GM12878 (cell line): ENCODE measurements around the gene ADAM11. TPM values are rescaled to one million over a fixed set of nuclear protein-coding genes. Genes with fewer than 3 reads are reported as not detected.
"Not testable (repeated sequence)": the region's sequence is repeated elsewhere in the genome, so short reads cannot be mapped to it uniquely, and the experiment has no call there.

Experiments
- ATAC-seq: fragments of 200-7000 bp; cut with Tn5 transposase; 3 replicates; pipeline ENCODE4 v1.9.1; 2020; ENCODE audit warnings: mild to moderate bottlenecking, moderate library complexity
- BruUV-seq: library from RNA; stranded (reverse); fragments of 400-500 nt; replicated peaks from 2 replicates; lab custom pipeline; 2021; lab: Mats Ljungman, UMichigan
- CTCF ChIA-PET: fragments of 300-600 bp; sonication (Branson Sonifier 250); formaldehyde crosslinking; extraction: SDS; loops from one replicate; lab custom pipeline; 2021; ENCODE audit warnings: inconsistent platforms; lab: Yijun Ruan, JAX
- POLR2A ChIA-PET: fragments of 350-600 bp; formaldehyde crosslinking; extraction: SDS; loops from one replicate; lab custom pipeline; 2021; ENCODE audit warnings: inconsistent platforms; lab: Charles Lee
- RAD21 ChIA-PET: fragments of 300-600 bp; sonication (Branson Sonifier 250); formaldehyde crosslinking; loops from one replicate; lab custom pipeline; 2023; ENCODE audit warnings: antibody characterized with exemption; ENCODE audit not compliant: unreplicated experiment; lab: Charles Lee
- SMC1A ChIA-PET: fragments of 300-600 bp; sonication (Branson Sonifier 250); formaldehyde crosslinking; loops from one replicate; lab custom pipeline; 2023; ENCODE audit not compliant: unreplicated experiment, uncharacterized antibody; lab: Charles Lee
- DNase-seq: peaks from one replicate; pipeline ENCODE4 v3.0.0-alpha.2; 2011; ENCODE audit warnings: low read depth, low spot score
- FAIRE-seq: peaks from 3 replicates; lab custom pipeline; 2011; peaks lifted over from hg19 to GRCh38; lab: Jason Lieb, UNC
- H2AFZ ChIP-seq: 2 replicates; pipeline ENCODE4 v1.6.0; 2011; ENCODE audit warnings: low read depth, low read length, control low read depth; ENCODE audit not compliant: control insufficient read depth
- H3K27ac ChIP-seq: 2 replicates; pipeline ENCODE4 v1.5.1; 2011; ENCODE audit warnings: control low read depth; ENCODE audit not compliant: control insufficient read depth, insufficient read depth
- H3K27me3 ChIP-seq, 2 experiments: replicated peaks in 1 of 2; 2 replicates each; pipeline versions ENCODE4 v1.6.0 to v1.6.1; 2011; ENCODE audit warnings: low read length in 1 of 2; ENCODE audit not compliant: control insufficient read depth in 2 of 2, insufficient read depth in 2 of 2
- H3K36me3 ChIP-seq, 2 experiments: 2 replicates each; pipeline ENCODE4 v1.5.1; 2011; ENCODE audit warnings: low read length in 1 of 2; ENCODE audit not compliant: control insufficient read depth in 2 of 2, insufficient read depth in 2 of 2
- H3K4me1 ChIP-seq: 2 replicates; pipeline ENCODE4 v1.6.1; 2011; ENCODE audit warnings: mild to moderate bottlenecking, low read length, moderate library complexity, mixed read lengths; ENCODE audit not compliant: control insufficient read depth, insufficient read depth
- H3K4me2 ChIP-seq: 2 replicates; pipeline ENCODE4 v1.6.0; 2011; ENCODE audit warnings: control low read depth; ENCODE audit not compliant: control insufficient read depth, insufficient read depth
- H3K4me3 ChIP-seq: fragments of 200-600 bp; sonication (generic); 2 replicates; pipeline ENCODE4 v1.5.1; 2016
- H3K79me2 ChIP-seq: 2 replicates; pipeline ENCODE4 v1.6.0; 2011; ENCODE audit warnings: low read length; ENCODE audit not compliant: control insufficient read depth, insufficient read depth
- H3K9ac ChIP-seq: 2 replicates; pipeline ENCODE4 v1.8.0; 2011; ENCODE audit warnings: low read length, control low read depth, mixed read lengths; ENCODE audit not compliant: control insufficient read depth, insufficient read depth
- H3K9me3 ChIP-seq: replicated peaks from 3 replicates; pipeline ENCODE4 v1.5.1; 2011; ENCODE audit warnings: mild to moderate bottlenecking, low read length; ENCODE audit not compliant: control insufficient read depth, insufficient read depth
- H4K20me1 ChIP-seq: 2 replicates; pipeline ENCODE4 v1.6.0; 2011; ENCODE audit not compliant: control insufficient read depth, insufficient read depth
- CEBPZ ChIP-seq: fragments of 150-350 bp; IDR thresholded peaks from 2 replicates; pipeline ENCODE4 v1.6.1; 2016; ENCODE audit warnings: low read depth, low read length
- CHD2 ChIP-seq: IDR thresholded peaks from 2 replicates; pipeline ENCODE4 v1.6.1; 2011; ENCODE audit warnings: low read depth, low read length, improper control_type of control experiment, borderline replicate concordance
- EGR1 ChIP-seq, 2 experiments: IDR thresholded peaks; 1 replicate in 1 of 2; 2 replicates in 1 of 2; pipeline ENCODE4 v1.6.1; 2011 to 2012; ENCODE audit warnings: low read depth in 2 of 2, low read length in 2 of 2, borderline replicate concordance in 1 of 2, mild to moderate bottlenecking in 1 of 2, moderate library complexity in 1 of 2
- FOS ChIP-seq: IDR thresholded peaks from 3 replicates; pipeline ENCODE4 v1.6.1; 2011; ENCODE audit warnings: borderline replicate concordance; ENCODE audit not compliant: insufficient read length; ENCODE audit errors: extremely low read depth
- FOXK2 ChIP-seq: fragments of 450-650 bp; IDR thresholded peaks from 2 replicates; pipeline ENCODE4 v1.6.1; 2017; ENCODE audit warnings: mild to moderate bottlenecking, moderate library complexity
- MEF2B ChIP-seq: fragments of 450-650 bp; IDR thresholded peaks from 2 replicates; pipeline ENCODE4 v1.6.1; 2018; ENCODE audit warnings: mild to moderate bottlenecking, moderate library complexity; ENCODE audit not compliant: partially characterized antibody, poor library complexity, severe bottlenecking
- MTA3 ChIP-seq: IDR thresholded peaks from 2 replicates; pipeline ENCODE4 v1.6.1; 2012; ENCODE audit warnings: low read length, inconsistent platforms, borderline replicate concordance
- NFYB ChIP-seq: IDR thresholded peaks from 2 replicates; pipeline ENCODE4 v1.6.1; 2011; ENCODE audit warnings: low read depth, mild to moderate bottlenecking, low read length, improper control_type of control experiment, moderate library complexity; ENCODE audit not compliant: insufficient read depth
- POLR2AphosphoS2 ChIP-seq: IDR thresholded peaks from 2 replicates; pipeline ENCODE4 v1.6.1; 2011; ENCODE audit warnings: low read depth, mild to moderate bottlenecking, low read length, improper control_type of control experiment, moderate library complexity
- SPI1 ChIP-seq: IDR thresholded peaks from 2 replicates; pipeline ENCODE4 v1.6.1; 2011; ENCODE audit warnings: low read depth, mild to moderate bottlenecking, low read length, moderate library complexity, borderline replicate concordance; ENCODE audit not compliant: insufficient read depth
- WGBS: methylation state at CpG from one replicate; pipeline ENCODE4 v1.1.6; 2016; ENCODE audit warnings: low lambda C conversion rate; ENCODE audit not compliant: insufficient replicate concordance, insufficient coverage; ENCODE audit errors: missing lambda C conversion rate; 5-methylcytosine and 5-hydroxymethylcytosine counted together
- in situ Hi-C: fragments of 300-500 bp; cut with MboI; formaldehyde crosslinking; loops from 9 replicates; pipeline ENCODE4 v1.14.3; 2018; ENCODE audit warnings: mixed read lengths
- intact Hi-C: fragments of 100-400 bp; cut with micrococcal nuclease; formaldehyde crosslinking; loops from one replicate; pipeline ENCODE4 v1.14.2; 2022; ENCODE audit not compliant: unreplicated experiment
- polyA plus RNA-seq, 11 experiments: library from polyadenylated mRNA; depleted of rRNA in 4 of 11; unstranded in 6 of 11; stranded (reverse) in 5 of 11; fragments of >200 nt; fragmentation: Nextera tagmentation in 4 of 11; fragmentation: Illumina TruSeq in 1 of 11; extraction: Ambion mirVana in 4 of 11; extraction: Trizol in 1 of 11; gene quantifications; 1 replicate in 1 of 11; 2 replicates in 10 of 11; pipeline versions ENCODE4 v1.2.1 to v1.2.3, GENCODE V29; 2011 to 2016; ENCODE audit warnings: inconsistent platforms in 2 of 11, missing spikeins in 2 of 11, low read depth in 1 of 11
- total RNA-seq, 4 experiments: library from RNA; depleted of rRNA in 3 of 4; stranded (reverse); fragments of >200 nt in 3 of 4; fragmentation: Illumina TruSeq in 1 of 4; extraction: Trizol in 1 of 4; gene quantifications; 2 replicates each; pipeline versions ENCODE4 v1.2.1 to v1.2.3, GENCODE V29; 2013 to 2021

Gene ADAM11
- total and polyA plus RNA-seq, 10 of the 15 experiments (the other 5 are each of a cell fraction or from before 2014, with no cell fraction given) = 0.03 to 0.37 (median 0.06) TPM; not detected in 3

GRCh38 chr17:44807817-44808155, 49.0 kb downstream of the ADAM11 start (continued):
- no peak for TF ChIP-seq CHD2
- TF ChIP-seq NFYB = no peak

- no TSS peak for BruUV-seq
- intact Hi-C loops (no loop called here), in situ Hi-C loops (no loop called here)
Measured at GRCh38 chr17:44808156-44808555, 49.4 kb downstream of the ADAM11 start.

GRCh38 chr17:44808656-44809388, 50.0 kb downstream of the ADAM11 start:
- H3K27me3 ChIP-seq, ATAC-seq, H3K27ac ChIP-seq, DNase-seq, intact Hi-C loops, POLR2A ChIA-PET, H3K9me3 ChIP-seq, H3K4me2 ChIP-seq, H3K79me2 ChIP-seq, H3K36me3 ChIP-seq, SMC1A ChIA-PET, BruUV-seq, in situ Hi-C loops, H2AFZ ChIP-seq, RAD21 ChIA-PET, FAIRE-seq, H3K4me3 ChIP-seq, H4K20me1 ChIP-seq, H3K9ac ChIP-seq, H3K4me1 ChIP-seq: not testable (repeated sequence)
- 63% methylated on average over 9 of the region's 9 CpGs for WGBS
- CTCF ChIA-PET = interaction anchor here (0.8 to 1.2 kb wide), 2 partner anchors 28 to 55 kb away, joined by 4 read pairs; no protein-coding TSS in a partner anchor

More at GRCh38 chr17:44808156-44808555, 49.4 kb downstream of the ADAM11 start:
- H3K9ac ChIP-seq = no peak overlapping the region
- TF ChIP-seq FOS (no peak), EGR1 (IDR thresholded peaks at IDR 0.05; ENCODE audit: borderline replicate concordance in 1 of 2, low read depth in 2 of 2, low read length in 2 of 2) (no peak), SPI1 (no peak), MEF2B (no peak), CEBPZ (no peak), FOXK2 (no peak), MTA3 (no peak), POLR2AphosphoS2 (no peak)
- TF ChIP-seq, all 136 proteins: peak for 0
- Histone ChIP-seq H3K4me1 (no peaks in the 10 kb centered on the region), H4K20me1 (no peaks in the 10 kb centered on the region), H3K4me2 (no peak overlapping the region), H3K27me3 (no peaks in the 10 kb centered on the region), H3K36me3 (no peaks in the 10 kb centered on the region), H3K4me3 (no peak overlapping the region), H3K79me2 (no peaks in the 10 kb centered on the region), H3K27ac (no peak overlapping the region), H2AFZ (no peak overlapping the region), H3K9me3 (no peaks in the 10 kb centered on the region)
- FAIRE-seq = no peak
- WGBS = 86% methylated on average over 4 of the region's 4 CpGs
- CTCF ChIA-PET = interaction anchor here (0.8 kb wide), 1 partner anchor 56 kb away, joined by 4 read pairs; no protein-coding TSS in a partner anchor
- no peak for ATAC-seq
- POLR2A ChIA-PET = interaction anchor here (1.0 kb wide), 1 partner anchor 24 kb away, joined by 3 read pairs; no protein-coding TSS in a partner anchor
- RAD21 ChIA-PET = no interaction called here
- DNase-seq = no peak
- SMC1A ChIA-PET = no interaction called here
